ENCODE results near the gene GTPBP10.

DNA sequence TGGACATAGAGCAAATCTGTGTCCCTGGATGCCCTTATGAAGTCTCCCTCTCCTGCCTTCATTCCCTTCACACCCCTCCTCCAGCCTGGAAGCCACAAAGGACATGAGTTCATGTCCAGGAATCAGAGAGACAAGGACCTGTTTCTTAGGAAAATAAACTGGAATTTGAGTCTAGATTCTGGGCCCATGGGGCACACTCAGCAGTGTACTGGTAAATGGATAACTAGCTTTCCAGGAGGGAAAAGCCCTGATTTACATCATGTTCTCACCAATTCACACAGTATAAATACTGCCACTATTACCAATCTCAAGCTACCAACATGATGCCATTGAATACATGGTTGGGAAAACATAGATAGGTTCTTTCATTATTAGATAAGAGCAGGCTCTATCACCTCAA lies 35.3 kb upstream of the GTPBP10 start:
- TF ChIP-seq CTCF (conservative IDR thresholded peaks at IDR 0.05; ENCODE audit: low read depth, low read length) (no peak), EZH2 (IDR thresholded peaks at IDR 0.05; ENCODE audit: low read length, unreplicated experiment) (no peak), EZH2phosphoT487 (IDR thresholded peaks at IDR 0.05; ENCODE audit: borderline replicate concordance, low read length) (no peak)

Data from PC-3 (cell line).